Daoy (cell line): ENCODE data around the gene HOXC11. TPM values are rescaled to one million over a fixed set of nuclear protein-coding genes. Genes with fewer than 3 reads are reported as not detected.
A peak's percentile ranks its signal among the peaks of the same experiment; 100 is the strongest.

ENCODE experiments used
- DNase-seq: peaks from one replicate; pipeline ENCODE4 v3.0.0-alpha.2; 2015; ENCODE audit warnings: low read depth
- total RNA-seq: library from RNA; depleted of rRNA; stranded (reverse); fragments of >200 nt; shearing (Covaris generic); gene quantifications from 2 replicates; pipeline ENCODE4 v1.2.3, GENCODE V29; 2014; rRNA removed

HOXC11 gene
- 1.5 and 2.6 TPM in 2 replicates for total RNA-seq

- DNase-seq, result no peak
Measured at GRCh38 chr12:53972722-53973235, at the start of gene HOXC11. Gene HOXC11, plus strand, starts transcription at chr12:53973126. Its CDS starts 116 bp downstream, at chr12:53973242.

DNA sequence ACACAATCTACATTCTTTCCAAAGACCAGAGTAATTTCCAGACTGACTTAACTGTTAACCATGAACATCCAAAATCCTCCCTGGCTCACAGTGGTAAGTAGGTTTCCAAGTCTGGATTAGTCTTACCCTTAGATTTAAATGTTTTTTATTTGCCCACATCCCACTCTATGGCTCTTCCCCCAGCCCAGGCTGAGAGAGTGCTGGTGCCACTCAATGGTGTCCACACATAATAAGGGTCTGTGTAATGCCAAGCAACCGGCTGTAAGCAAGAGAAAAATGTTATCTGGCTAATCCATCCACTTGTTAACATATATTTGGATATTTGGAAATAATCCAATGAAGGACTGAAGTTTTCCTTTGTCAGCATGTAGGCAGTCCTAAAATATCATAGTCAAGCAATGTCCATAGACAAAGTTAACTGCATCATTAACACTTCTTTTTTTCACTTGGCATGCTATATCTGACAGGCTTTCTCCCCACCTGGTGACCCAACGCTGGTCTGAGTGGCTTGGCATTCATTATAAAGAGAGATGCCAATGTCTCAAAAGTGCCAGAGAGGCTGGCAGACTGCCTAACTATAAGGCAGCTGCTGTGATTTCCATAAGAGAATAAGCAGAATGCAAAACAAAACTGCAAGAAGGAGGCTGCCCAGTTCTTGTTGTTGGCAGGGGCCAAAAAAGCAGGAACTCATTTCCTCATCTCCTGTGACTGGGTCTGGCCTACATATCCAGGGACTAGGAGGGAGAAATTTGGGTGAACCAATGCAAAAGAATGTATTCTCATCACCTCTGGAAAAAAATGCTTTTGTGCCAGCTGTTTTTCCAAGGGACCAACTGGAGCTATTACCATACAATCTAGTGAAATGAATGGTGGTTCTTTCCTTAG, 48.2 kb upstream of the HOXC11 start:
- DNase-seq, result no peak

GRCh38 chr12:53927220-53928029, 45.5 kb upstream of the HOXC11 start:
- DNase-seq, result no peak

DNA sequence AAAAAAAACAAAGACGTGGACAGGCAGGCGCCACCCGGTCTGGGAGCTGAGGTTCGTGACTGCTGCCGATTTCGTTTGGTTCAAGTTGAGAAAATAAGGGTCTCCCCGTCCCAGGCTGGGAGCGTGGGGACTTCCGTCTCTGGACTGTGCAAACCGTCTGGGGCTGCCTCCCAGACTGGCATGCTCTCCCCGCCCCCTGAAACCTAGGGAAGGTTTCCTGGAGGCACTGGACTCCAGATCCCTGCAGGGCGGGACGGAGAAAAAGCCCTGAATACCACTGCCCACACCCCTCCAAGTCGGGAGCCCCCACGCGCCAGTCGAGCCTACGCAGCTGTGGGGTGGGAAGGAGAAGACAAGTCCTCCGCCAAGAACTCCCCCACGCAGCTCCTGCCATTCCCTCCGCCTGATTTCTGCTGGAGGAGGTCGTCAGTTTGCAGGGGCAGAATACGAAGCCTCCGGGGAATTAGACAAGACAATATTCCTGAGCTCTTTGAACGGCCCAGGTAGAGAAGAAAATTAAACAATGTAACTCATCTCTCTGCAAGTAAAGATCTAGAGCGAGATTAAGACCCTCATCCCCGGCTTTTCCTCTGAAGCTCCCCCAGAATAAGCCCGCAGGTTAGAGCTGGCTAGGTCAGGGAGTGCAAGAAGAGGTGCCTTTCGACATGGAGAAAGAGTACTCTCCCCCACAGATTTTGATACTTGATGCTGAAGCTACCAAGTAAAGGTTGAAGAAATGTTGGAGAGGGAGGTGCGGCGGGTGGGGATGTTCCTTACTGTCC, 44.7 kb upstream of the HOXC11 start:
- peak; percentile 63 for DNase-seq

GRCh38 chr12:53929527-53929926, 43.4 kb upstream of the HOXC11 start:
- no peak for DNase-seq

DNA sequence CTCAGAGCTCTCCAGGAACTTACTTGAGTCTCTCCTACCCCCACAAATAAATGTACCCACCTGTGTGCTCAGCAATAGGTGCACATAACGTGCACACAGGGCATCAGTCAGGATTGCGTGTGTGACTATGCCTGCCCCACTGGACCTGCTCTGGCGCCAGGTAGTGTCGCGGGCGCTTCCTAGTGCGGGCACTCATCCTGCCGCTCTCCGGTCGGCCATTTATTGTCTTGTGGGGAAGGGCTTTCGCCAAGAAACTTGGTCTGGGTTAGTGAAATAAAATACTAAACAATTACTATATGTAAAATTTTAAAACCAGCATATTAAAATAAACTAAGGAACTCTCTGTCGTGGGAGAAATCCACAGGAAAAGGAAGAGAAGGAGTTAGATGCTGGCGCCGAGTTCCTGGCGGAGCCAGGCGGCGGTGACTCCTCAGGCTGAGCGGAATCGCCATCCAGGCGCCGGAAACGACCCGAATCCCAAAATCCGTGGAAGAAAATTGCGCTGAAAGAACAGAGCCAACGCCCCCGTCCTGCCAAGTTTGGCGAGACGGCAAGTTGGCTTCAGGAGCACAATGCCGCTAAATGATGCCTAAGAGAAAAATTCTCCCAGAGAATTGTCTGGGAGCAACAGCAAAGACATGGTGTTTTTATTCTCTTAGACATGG, 42.2 kb upstream of the HOXC11 start:
- DNase-seq, result no peak

DNA sequence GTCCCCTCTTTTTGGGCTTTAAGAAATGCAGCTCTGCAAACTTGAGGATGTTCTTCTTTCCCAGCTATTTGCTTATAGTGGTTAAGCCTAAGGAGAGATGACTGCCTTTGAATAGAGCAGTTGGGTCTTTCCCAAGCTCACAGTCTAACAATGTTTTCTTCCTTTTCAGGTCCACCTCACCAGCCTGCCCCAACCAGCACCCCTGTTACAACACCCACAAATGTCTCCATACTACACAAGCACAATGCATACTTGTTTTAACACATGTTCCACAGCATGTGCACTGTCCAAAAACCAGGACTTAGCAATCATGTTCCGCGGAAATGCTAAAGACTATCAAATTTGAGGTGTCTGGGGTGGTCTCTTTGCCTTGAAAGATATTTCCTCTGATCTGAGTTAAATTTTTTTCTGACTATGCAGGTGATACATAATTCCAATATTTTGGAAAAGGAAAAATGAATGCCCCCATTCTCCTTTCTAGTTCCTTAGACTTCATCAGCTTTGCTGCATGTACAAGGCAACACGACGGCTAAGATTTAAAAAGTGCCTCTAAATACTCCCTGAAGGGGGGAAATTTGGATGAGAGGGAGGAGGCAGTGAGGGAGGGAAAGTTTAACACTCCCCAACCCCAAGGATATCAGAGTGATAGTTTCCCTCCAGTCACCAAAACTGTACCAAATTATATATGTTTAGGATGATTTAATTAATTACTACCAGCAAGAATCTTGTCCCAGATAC, 40.9 kb upstream of the HOXC11 start:
- no peak for DNase-seq

DNA sequence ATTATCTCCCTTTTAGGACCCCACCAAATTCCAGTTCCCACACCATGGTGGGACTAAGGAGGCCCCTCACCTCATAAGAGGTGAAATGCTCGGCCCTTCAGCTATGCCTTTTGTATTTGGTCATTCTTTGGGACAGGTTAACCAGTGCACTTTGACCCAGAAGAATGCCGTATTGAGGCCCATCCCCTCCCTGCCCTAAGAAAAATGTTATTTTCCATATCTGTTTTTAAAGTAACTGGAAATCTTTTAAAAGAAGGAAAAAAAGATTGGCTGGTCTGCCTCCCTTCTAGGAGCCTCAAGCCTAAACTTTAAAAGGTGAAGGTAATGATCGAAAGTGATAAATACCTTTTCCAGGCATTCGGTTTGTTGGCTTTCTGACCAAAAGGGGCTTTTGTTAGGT, 40.0 kb upstream of the HOXC11 start:
- no peak for DNase-seq

DNA sequence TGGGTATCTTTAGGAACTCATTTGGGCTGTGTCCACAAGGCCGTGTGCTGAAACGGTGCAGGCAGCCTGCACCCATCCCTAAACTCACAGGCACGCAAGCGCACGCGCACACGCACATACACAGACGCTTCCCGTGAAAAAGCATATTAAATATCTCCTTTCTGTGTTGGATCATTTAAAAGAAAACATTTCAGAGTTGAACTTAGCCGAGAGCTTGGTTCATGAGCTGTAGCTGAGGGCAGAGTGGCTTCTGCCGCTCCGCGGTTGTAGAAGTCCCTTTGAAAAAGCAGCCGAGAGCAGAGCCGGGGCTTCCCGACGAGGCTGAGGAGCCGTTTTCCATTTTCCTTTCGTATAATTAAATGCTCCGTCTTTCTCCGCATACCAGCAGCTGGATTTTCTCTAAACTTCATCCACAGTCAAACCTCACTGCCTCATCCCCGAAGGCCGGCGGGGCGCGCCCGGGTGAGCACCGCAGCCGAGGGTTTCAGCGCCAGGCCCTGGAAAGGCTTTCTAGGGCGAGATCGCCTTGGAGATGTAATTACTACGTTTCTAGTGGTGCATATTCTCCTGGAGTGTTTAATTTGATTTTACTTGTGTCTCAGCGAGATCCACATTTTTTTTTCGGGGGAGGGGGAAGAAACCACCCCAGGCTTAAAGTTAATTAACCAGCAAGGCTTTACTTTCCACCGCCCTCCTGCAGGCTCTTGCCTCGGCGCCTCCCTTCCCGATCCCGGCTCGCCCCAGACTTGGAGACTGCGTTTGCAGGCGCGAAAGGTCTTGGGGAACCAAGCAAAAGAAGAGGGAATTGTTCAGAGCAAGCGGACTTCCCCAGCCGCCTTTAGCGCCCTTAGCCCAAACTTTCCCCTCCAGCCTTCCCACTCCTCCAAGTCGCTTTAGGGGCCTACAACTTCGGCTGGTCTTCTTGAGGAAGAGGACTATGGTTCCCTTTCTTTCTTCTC, 37.3 kb upstream of the HOXC11 start:
- DNase-seq, result no peak

- no peak for DNase-seq
Measured at GRCh38 chr12:53937099-53937498, 35.8 kb upstream of the HOXC11 start.

GRCh38 chr12:53937596-53938325, 35.2 kb upstream of the HOXC11 start:
- no peak for DNase-seq

GRCh38 chr12:53938326-53939140, 34.4 kb upstream of the HOXC11 start, which contains the start of gene HOXC13:
Gene HOXC13, plus strand, starts transcription at chr12:53938831. Its CDS starts 76 bp downstream, at chr12:53938907.
- DNase-seq, result peak; percentile 100

DNA sequence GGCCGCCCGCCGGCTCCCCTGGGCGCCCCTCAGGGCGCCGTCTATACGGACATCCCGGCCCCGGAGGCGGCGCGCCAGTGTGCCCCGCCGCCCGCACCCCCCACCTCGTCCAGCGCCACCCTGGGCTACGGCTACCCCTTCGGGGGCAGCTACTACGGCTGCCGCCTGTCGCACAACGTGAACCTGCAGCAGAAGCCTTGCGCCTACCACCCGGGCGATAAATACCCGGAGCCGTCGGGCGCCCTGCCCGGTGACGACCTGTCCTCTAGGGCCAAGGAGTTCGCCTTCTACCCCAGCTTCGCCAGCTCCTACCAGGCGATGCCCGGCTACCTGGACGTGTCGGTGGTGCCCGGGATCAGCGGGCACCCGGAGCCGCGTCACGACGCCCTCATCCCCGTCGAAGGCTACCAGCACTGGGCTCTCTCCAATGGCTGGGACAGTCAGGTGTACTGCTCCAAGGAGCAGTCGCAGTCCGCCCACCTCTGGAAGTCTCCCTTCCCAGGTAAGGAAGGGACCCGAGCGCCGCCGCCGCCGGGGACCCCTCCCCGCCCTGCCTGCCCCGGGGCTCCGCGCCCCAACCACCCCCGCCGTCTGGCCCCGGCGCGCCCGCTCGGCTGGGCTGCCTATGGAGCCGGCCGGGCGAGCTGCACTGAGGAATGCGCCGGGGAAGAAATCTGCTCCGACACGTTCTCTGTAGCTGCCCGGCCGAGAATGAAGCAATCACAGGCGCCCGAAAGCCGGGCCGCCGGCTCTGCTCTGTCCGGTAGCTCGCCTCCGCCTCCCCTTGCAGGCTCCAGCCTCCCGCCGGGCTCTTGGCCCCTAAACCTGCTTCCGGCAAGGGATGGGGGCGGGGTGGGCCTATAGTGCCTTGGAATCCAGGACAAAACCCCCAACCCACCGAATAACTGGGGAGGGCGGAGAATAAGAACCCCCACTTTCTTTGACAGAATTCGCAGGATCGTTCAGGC, 33.5 kb upstream of the HOXC11 start:
- DNase-seq, result peak; percentile 66

- no peak for DNase-seq
Measured at GRCh38 chr12:53940443-53941014, 32.4 kb upstream of the HOXC11 start.

- DNase-seq, result no peak
Measured at GRCh38 chr12:53941187-53941586, 31.7 kb upstream of the HOXC11 start.

GRCh38 chr12:53941750-53942149, 31.2 kb upstream of the HOXC11 start:
- DNase-seq, result no peak
